Stimulated activated CD8-positive, alpha-beta memory T cell treated with anti-CD3 and anti-CD28 coated beads, Interleukin-7, amount 100 ng/mL, for 48 hours (primary cell): Measurements from ENCODE around the gene OR10A2.
"Not testable (repeated sequence)": the region's sequence is repeated elsewhere in the genome, so short reads cannot be mapped to it uniquely, and the experiment has no call there.

Experiments
- DNase-seq, 2 donors: peaks; one replicate each; pipeline ENCODE4 v3.0.0-alpha.2; 2020; ENCODE audit warnings: low read depth in 1 of 2; ENCODE audit errors: extremely low read depth in 1 of 2

OR10A2 gene

GRCh38 chr11:6862961-6863360, at the start of gene OR10A2:
Gene OR10A2, plus strand, starts transcription at chr11:6863057. Its CDS starts 6,698 bp downstream, at chr11:6869755.
- DNase-seq: no peak

- DNase-seq: no peak
Observed at GRCh38 chr11:6813656-6814055, 49.2 kb upstream of the OR10A2 start.

GRCh38 chr11:6817694-6818093, 45.2 kb upstream of the OR10A2 start:
- DNase-seq: no peak

GRCh38 chr11:6818967-6819366, 43.9 kb upstream of the OR10A2 start:
- no peak for DNase-seq

- no peak for DNase-seq
Observed at GRCh38 chr11:6824136-6824823, 38.6 kb upstream of the OR10A2 start.

- DNase-seq: no peak
Observed at GRCh38 chr11:6825231-6825744, 37.6 kb upstream of the OR10A2 start.

- DNase-seq: no peak
Observed at GRCh38 chr11:6828103-6828502, 34.8 kb upstream of the OR10A2 start.

- DNase-seq: no peak
Observed at GRCh38 chr11:6833356-6833755, 29.5 kb upstream of the OR10A2 start.

GRCh38 chr11:6834021-6834420, 28.8 kb upstream of the OR10A2 start:
- no peak for DNase-seq

- DNase-seq: no peak
Observed at GRCh38 chr11:6841694-6842093, 21.2 kb upstream of the OR10A2 start.

- no peak for DNase-seq
Observed at GRCh38 chr11:6843670-6844069, 19.2 kb upstream of the OR10A2 start.

- DNase-seq: no peak
Observed at GRCh38 chr11:6844356-6844755, 18.5 kb upstream of the OR10A2 start.

GRCh38 chr11:6845383-6845782, 17.5 kb upstream of the OR10A2 start, which contains the start of gene OR10A5:
Gene OR10A5, plus strand, starts transcription at chr11:6845683. Its CDS starts 0 bp downstream, at chr11:6845683.
- DNase-seq: no peak

- DNase-seq: no peak
Observed at GRCh38 chr11:6850526-6850925, 12.3 kb upstream of the OR10A2 start.

GRCh38 chr11:6854801-6855200, 8.1 kb upstream of the OR10A2 start:
- not testable (repeated sequence) for DNase-seq

GRCh38 chr11:6855971-6856541, 6.8 kb upstream of the OR10A2 start:
- DNase-seq: no peak

GRCh38 chr11:6856871-6857270, 6.0 kb upstream of the OR10A2 start:
- DNase-seq: no peak

GRCh38 chr11:6864438-6864837, 1.6 kb downstream of the OR10A2 start:
- no peak for DNase-seq

- DNase-seq: no peak
Observed at GRCh38 chr11:6871278-6871677, 8.4 kb downstream of the OR10A2 start.

- DNase-seq: no peak
Observed at GRCh38 chr11:6875761-6876160, 12.9 kb downstream of the OR10A2 start.

GRCh38 chr11:6876325-6876724, 13.5 kb downstream of the OR10A2 start, which contains the start of gene OR10A4:
Gene OR10A4, plus strand, starts transcription at chr11:6876625. Its CDS starts 23 bp downstream, at chr11:6876648.
- no peak for DNase-seq

GRCh38 chr11:6876914-6877313, 14.1 kb downstream of the OR10A2 start:
- DNase-seq: no peak
